ENCODE data around the gene MAG. TPM values are rescaled to one million over a fixed set of nuclear protein-coding genes. Genes with fewer than 3 reads are reported as not detected.

Gene MAG
- total and polyA plus RNA-seq, 9 of the 15 experiments (the other 6 are each of a cell fraction or from before 2014, with no cell fraction given), result 0.11 to 10.0 (median 1.6) TPM

DNA sequence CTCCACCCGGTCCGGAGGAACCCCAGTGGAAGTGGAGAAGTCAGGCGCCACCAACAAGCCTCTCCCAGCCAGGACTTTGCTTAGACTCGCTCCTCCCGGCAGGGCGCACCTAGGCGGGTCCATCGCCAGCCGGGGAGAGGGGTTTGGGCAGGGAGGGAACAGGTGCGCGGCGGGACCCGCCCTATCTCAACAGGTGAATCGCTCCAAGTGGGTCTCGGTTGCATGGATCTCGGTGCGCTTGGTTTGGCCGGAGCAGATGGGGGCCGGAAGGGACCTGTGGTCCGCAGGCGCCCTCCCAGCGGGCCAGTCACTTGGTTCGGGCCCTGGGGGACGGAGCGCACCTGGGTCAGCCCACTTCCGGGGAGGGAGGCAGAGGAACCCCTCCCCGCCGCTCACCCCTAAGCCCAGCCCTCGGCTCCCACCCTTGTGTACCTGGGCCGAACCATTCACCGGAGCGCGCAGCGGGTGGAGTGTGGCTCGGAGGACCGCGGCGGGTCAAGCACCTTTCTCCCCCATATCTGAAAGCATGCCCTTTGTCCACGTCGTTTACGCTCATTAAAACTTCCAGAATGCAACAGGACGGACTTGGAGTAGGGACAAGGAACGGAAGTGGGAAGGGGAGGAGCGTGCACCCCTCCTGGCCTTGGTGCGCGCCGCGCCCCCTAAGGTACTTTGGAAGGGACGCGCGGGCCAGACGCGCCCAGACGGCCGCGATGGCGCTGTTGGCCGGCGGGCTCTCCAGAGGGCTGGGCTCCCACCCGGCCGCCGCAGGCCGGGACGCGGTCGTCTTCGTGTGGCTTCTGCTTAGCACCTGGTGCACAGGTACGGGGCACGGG, 43.4 kb upstream of the MAG start, which contains the start of gene LSR (continued):
- TF ChIP-seq, protein P1, sequence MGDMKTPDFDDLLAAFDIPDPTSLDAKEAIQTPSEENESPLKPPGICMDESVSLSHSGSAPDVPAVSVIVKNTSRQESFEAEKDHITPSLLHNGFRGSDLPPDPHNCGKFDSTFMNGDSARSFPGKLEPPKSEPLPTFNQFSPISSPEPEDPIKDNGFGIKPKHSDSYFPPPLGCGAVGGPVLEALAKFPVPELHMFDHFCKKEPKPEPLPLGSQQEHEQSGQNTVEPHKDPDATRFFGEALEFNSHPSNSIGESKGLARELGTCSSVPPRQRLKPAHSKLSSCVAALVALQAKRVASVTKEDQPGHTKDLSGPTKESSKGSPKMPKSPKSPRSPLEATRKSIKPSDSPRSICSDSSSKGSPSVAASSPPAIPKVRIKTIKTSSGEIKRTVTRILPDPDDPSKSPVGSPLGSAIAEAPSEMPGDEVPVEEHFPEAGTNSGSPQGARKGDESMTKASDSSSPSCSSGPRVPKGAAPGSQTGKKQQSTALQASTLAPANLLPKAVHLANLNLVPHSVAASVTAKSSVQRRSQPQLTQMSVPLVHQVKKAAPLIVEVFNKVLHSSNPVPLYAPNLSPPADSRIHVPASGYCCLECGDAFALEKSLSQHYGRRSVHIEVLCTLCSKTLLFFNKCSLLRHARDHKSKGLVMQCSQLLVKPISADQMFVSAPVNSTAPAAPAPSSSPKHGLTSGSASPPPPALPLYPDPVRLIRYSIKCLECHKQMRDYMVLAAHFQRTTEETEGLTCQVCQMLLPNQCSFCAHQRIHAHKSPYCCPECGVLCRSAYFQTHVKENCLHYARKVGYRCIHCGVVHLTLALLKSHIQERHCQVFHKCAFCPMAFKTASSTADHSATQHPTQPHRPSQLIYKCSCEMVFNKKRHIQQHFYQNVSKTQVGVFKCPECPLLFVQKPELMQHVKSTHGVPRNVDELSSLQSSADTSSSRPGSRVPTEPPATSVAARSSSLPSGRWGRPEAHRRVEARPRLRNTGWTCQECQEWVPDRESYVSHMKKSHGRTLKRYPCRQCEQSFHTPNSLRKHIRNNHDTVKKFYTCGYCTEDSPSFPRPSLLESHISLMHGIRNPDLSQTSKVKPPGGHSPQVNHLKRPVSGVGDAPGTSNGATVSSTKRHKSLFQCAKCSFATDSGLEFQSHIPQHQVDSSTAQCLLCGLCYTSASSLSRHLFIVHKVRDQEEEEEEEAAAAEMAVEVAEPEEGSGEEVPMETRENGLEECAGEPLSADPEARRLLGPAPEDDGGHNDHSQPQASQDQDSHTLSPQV (IDR thresholded peaks at IDR 0.05), result no peak
- TF ChIP-seq SAP30 (IDR thresholded peaks at IDR 0.05; ENCODE audit: borderline replicate concordance, insufficient read depth, low read depth, low read length, poor library complexity, severe bottlenecking) (peak; percentile 90), ARHGAP35 (IDR thresholded peaks at IDR 0.05; ENCODE audit: partially characterized antibody) (peak; percentile 62), RB1 (IDR thresholded peaks at IDR 0.05; ENCODE audit: low read depth) (peak; percentile 52), TAL1 (IDR thresholded peaks at IDR 0.05) (no peak; the same call in 1 of the 2 replicates), SMARCB1 (IDR thresholded peaks at IDR 0.05; ENCODE audit: insufficient read length, low read depth) (no peak), SUPT5H (IDR thresholded peaks at IDR 0.05) (peak; percentile 93), RBM22 (IDR thresholded peaks at IDR 0.05; ENCODE audit: low read depth, low read length, poor library complexity, severe bottlenecking) (peak; percentile 93), TSC22D4 (tag; IDR thresholded peaks at IDR 0.05) (no peak), NUFIP1 (IDR thresholded peaks at IDR 0.05; ENCODE audit: partially characterized antibody) (peak; percentile 79), RFX7 (CRISPR knock-in tag; IDR thresholded peaks at IDR 0.05) (no peak)
- TF ChIP-seq, protein P2, sequence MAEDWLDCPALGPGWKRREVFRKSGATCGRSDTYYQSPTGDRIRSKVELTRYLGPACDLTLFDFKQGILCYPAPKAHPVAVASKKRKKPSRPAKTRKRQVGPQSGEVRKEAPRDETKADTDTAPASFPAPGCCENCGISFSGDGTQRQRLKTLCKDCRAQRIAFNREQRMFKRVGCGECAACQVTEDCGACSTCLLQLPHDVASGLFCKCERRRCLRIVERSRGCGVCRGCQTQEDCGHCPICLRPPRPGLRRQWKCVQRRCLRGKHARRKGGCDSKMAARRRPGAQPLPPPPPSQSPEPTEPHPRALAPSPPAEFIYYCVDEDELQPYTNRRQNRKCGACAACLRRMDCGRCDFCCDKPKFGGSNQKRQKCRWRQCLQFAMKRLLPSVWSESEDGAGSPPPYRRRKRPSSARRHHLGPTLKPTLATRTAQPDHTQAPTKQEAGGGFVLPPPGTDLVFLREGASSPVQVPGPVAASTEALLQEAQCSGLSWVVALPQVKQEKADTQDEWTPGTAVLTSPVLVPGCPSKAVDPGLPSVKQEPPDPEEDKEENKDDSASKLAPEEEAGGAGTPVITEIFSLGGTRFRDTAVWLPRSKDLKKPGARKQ (CRISPR knock-in tag; IDR thresholded peaks at IDR 0.05), result no peak
- TF ChIP-seq, protein P3, sequence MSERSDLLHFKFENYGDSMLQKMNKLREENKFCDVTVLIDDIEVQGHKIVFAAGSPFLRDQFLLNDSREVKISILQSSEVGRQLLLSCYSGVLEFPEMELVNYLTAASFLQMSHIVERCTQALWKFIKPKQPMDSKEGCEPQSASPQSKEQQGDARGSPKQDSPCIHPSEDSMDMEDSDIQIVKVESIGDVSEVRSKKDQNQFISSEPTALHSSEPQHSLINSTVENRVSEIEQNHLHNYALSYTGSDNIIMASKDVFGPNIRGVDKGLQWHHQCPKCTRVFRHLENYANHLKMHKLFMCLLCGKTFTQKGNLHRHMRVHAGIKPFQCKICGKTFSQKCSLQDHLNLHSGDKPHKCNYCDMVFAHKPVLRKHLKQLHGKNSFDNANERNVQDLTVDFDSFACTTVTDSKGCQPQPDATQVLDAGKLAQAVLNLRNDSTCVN (CRISPR knock-in tag; IDR thresholded peaks at IDR 0.05), result no peak
- TF ChIP-seq, protein P4, sequence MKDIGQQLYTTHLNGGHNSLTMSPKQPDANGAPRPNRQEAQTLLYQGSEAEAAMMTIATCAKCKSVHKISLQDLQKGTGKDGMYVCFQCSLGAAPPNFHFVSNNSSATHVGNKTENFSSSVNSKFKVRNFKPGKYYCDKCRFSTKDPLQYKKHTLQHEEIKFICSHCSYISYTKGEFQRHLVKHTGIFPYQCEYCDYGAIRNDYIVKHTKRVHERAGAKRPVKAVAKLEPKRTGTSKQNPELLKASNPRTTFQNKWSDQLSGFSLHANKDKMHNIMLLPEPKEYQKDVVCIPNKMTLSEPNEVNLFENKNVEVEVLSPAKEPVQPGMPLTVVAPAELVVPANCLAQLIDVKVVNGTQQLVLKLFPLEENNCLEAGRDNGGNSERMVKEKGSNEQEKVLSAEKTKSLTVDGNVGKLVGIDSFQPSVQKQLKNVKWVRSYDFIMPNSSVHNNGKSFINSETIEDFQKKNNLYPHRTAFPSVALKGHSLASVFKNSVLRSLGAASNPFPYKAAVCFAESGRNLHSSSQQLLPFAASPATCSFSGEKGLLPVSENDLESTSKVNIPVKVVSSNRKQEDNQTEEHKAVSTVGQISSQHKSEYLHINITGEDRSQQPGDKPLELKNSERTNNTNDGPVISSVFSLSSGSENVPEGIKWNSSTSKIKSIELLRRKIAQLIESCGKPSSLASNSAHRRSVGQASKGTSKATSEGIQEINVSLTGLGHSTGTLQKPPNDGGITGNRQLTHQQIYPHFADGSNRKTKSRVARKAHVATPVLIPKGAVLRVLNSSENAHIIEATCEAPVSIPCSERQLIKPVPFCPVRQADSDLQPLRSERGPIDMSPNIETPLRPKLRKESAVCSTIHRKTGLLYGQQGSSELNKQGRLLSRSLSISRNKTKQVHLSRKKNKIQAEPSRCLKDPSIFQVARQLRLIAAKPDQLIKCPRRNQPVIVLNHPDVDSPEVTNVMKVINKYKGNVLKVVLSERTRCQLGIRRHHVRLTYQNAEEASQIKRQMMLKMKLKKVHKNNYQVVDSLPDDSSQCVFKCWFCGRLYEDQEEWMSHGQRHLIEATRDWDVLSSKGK (CRISPR knock-in tag; IDR thresholded peaks at IDR 0.05), result no peak
- TF ChIP-seq, protein P5, sequence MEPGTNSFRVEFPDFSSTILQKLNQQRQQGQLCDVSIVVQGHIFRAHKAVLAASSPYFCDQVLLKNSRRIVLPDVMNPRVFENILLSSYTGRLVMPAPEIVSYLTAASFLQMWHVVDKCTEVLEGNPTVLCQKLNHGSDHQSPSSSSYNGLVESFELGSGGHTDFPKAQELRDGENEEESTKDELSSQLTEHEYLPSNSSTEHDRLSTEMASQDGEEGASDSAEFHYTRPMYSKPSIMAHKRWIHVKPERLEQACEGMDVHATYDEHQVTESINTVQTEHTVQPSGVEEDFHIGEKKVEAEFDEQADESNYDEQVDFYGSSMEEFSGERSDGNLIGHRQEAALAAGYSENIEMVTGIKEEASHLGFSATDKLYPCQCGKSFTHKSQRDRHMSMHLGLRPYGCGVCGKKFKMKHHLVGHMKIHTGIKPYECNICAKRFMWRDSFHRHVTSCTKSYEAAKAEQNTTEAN (CRISPR knock-in tag; IDR thresholded peaks at IDR 0.05), result no peak

Measured in K562 (cell line).